Measurements from ENCODE around the gene CMSS1.

DNA sequence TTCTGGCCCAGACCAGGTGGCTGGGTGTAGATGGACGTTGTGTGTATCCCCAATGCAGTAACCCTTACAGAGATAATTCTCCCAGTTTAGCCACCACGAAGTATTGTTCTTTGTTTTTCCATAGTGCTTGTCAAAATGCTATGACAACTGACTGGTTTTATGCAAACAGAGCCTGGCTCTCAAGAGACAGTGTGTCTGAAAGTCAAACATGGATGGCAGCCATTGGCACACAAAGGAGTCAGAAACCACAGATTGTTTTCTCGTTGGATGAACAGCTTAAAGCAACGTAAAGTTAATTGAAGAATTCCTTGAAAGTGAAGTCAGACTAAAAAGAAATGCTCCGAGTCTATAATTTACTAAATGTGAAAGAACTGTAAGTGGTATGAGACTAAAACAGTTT is 205.5 kb downstream of the CMSS1 start:
- TF ChIP-seq CTCF (IDR thresholded peaks at IDR 0.05) (no peak), POLR2A (IDR thresholded peaks at IDR 0.05) (no peak)
